GM12864 (cell line): ENCODE data around the gene KLF15.

ENCODE experiments used
- DNase-seq: peaks from one replicate; pipeline ENCODE4 v3.0.0-alpha.2; 2011; ENCODE audit warnings: low read depth
- H3K4me3 ChIP-seq: 2 replicates; pipeline ENCODE4 v1.5.1; 2011; ENCODE audit warnings: mild to moderate bottlenecking, low read depth, low read length, control low read depth
- TF ChIP-seq, protein P1 (sequence below): IDR thresholded peaks from 2 replicates; pipeline ENCODE4 v1.5.1; 2011; ENCODE audit warnings: low read depth, mild to moderate bottlenecking, moderate library complexity, low read length, control low read depth, inconsistent platforms; ENCODE audit errors: missing control alignments

Gene KLF15

DNA sequence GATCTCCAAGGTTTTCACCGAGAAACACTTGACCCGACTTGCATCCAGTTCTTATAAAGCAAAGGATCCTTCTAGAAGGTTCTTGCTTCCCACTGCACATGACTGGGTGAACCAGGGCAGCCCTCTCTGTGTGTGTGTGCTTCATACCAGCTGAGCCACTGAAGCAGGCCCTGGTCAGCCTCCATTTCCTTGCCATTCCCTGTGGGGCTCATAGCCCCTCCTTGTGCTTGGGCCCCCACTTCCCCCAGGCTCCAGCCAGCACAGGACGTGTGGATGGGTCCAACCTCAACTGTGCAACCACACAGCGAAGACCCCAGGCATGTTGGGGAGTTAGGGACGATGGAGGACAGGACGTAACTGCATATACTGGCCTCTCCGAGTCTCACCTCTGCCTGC is 15.5 kb downstream of the KLF15 start:
- DNase-seq: no peak
- TF ChIP-seq, protein P1, sequence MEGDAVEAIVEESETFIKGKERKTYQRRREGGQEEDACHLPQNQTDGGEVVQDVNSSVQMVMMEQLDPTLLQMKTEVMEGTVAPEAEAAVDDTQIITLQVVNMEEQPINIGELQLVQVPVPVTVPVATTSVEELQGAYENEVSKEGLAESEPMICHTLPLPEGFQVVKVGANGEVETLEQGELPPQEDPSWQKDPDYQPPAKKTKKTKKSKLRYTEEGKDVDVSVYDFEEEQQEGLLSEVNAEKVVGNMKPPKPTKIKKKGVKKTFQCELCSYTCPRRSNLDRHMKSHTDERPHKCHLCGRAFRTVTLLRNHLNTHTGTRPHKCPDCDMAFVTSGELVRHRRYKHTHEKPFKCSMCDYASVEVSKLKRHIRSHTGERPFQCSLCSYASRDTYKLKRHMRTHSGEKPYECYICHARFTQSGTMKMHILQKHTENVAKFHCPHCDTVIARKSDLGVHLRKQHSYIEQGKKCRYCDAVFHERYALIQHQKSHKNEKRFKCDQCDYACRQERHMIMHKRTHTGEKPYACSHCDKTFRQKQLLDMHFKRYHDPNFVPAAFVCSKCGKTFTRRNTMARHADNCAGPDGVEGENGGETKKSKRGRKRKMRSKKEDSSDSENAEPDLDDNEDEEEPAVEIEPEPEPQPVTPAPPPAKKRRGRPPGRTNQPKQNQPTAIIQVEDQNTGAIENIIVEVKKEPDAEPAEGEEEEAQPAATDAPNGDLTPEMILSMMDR: no peak
- H3K4me3 ChIP-seq: no peak overlapping the region

DNA sequence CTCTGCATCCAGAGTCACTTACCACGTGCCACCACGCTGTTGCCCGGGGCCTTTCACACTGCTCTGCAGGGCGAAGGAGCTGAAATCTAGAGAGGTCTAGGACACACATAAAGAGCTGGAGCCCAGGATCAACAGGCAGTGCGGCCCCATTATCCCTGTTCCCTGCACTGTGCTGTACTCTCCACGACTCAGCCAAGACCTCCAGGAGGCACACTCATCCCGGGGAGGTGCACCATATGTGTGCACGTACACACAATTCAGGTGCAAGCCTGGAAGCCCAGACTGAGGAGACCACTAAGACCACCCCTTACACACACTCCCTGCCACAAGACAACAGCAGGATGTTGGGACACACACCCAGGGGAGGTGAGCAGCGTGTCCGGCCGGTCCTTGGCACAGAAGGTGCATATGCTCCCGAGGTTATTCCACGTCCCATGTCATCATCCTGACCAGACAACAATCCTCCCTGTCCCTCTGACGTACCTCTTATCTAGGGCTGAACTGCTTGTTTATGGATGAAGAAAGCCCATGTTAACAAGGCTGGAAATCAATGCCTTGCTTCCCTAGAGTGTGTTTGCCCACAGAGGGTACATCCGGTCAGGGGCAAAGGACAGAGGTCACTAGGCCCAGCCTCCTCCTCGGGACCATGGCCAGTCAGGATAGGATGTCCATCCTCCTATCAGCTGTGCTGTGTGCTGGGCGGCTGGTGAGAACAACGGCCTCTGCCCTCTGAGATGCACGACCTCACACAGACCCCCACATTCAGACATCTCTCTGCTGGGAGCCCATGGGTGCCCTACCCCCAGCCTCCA is 16.1 kb downstream of the KLF15 start:
- no peak for DNase-seq
- no peak overlapping the region for H3K4me3 ChIP-seq
- TF ChIP-seq, protein P1: no peak

DNA sequence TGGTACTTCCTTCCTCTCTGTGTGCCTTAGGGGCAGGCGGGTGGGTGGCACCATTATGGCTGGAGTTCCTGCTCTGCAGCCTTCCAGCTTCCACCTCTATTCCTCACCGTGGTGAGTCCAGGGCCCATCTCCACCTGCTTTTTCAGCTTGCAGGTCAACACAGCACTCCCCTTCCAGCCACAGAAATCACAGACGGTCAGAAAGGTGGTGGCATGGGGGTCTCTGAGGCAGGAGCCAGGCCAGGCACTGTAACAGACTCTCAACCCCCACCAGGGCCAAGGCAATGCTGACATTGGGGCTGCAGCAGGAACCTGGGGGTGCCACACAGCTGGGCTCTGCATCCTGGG is 16.6 kb downstream of the KLF15 start:
- no peak overlapping the region for H3K4me3 ChIP-seq
- DNase-seq: no peak
- TF ChIP-seq, protein P1: no peak

DNA sequence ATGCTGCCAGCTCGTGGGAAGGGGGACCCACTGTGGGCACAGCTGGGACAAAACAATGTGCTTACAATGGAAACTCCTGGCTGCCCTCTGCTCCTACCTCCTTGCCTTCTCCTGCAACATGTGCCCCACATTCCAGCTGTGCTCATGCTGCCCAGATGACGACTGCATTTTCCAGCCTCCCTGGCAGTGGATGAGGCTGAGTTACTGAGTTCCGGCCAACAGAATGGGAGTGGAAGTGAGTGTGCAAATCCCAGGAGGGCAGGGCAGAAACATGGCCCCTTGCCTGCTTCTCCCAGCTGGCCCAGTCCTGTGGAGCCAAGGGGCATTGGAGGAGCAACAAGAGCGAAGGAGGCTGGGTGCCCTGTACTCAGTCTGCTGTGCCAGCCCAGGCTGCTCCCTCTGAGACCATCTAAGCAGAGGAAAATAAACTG is 17.1 kb downstream of the KLF15 start:
- no peak overlapping the region for H3K4me3 ChIP-seq
- no peak for DNase-seq
- TF ChIP-seq, protein P1: no peak

DNA sequence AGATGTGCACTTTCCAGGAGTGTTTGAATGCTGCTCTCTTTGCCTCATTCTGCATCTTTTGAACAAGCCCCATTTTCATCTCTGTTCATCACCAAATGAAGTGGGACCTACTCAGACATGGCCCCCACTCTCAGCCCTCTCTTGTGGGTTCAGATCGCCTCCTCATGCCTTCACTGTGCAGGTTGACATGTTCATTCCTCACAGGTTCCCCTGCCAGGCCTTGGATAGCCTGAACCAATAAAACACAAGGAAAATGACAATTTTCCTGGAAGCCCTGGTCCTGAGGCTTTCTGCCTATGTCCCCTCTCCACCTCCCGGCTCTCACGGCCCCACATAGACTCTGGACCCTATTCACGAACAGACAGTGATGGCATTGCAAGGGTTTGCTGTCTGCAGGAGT is 17.7 kb downstream of the KLF15 start:
- no peak for DNase-seq
- H3K4me3 ChIP-seq: no peak overlapping the region
- TF ChIP-seq, protein P1: no peak

GRCh38 chr3:126338790-126339288 is 18.4 kb downstream of the KLF15 start:
- no peak overlapping the region for H3K4me3 ChIP-seq
- TF ChIP-seq, protein P1: no peak
- DNase-seq: no peak
